Tibial nerve (tissue), 4 donors: ENCODE data around the gene SFI1. TPM values are rescaled to one million over a fixed set of nuclear protein-coding genes. Genes with fewer than 3 reads are reported as not detected.

Experiments used
- DNase-seq, 2 donors: peaks; one replicate each; pipeline ENCODE4 v3.0.0-alpha.2; 2019; ENCODE audit warnings: low spot score in 2 of 2
- H3K27ac ChIP-seq, 4 donors: fragments of 200-600 bp; sonication (generic) in 3 of 4; one replicate each; pipeline ENCODE4 v1.5.1; 2017 to 2019; ENCODE audit warnings: mild to moderate bottlenecking in 1 of 4
- H3K27me3 ChIP-seq, 2 donors: fragments of 200-600 bp; sonication (generic) in 1 of 2; one replicate each; pipeline versions ENCODE4 v1.5.1 to v1.6.0; 2017 to 2019
- H3K36me3 ChIP-seq, 3 donors: fragments of 200-600 bp; sonication (generic); one replicate each; pipeline ENCODE4 v1.5.1; 2018 to 2019
- H3K4me1 ChIP-seq, 4 donors: fragments of 200-600 bp; sonication (generic) in 3 of 4; one replicate each; pipeline ENCODE4 v1.5.1; 2017 to 2019
- H3K4me3 ChIP-seq, 4 donors: fragments of 200-600 bp; sonication (generic) in 3 of 4; one replicate each; pipeline ENCODE4 v1.5.1; 2017 to 2019; ENCODE audit warnings: mild to moderate bottlenecking in 1 of 4, moderate library complexity in 1 of 4
- H3K9me3 ChIP-seq, 4 donors: fragments of 200-600 bp; sonication (generic) in 3 of 4; one replicate each; pipeline ENCODE4 v1.5.1; 2017 to 2019
- EP300 ChIP-seq, 2 donors: sonication (generic); formaldehyde crosslinking; IDR thresholded peaks; one replicate each; pipeline ENCODE4 v1.6.1; 2017; ENCODE audit warnings: antibody characterized with exemption in 2 of 2, mild to moderate bottlenecking in 1 of 2
- POLR2A ChIP-seq, 2 donors: fragments of 450-650 bp; IDR thresholded peaks; one replicate each; pipeline ENCODE4 v1.6.1; 2017; ENCODE audit warnings: antibody characterized with exemption in 2 of 2, mild to moderate bottlenecking in 2 of 2, moderate library complexity in 2 of 2
- WGBS, 2 donors: methylation state at CpG; one replicate each; pipeline ENCODE4 v1.1.5; 2018; 5-methylcytosine and 5-hydroxymethylcytosine counted together
- total RNA-seq, 4 donors: library from RNA; depleted of rRNA; stranded (reverse); fragments of >200 nt; gene quantifications; one replicate each; pipeline ENCODE4 v1.1.0, GENCODE V29; 2016
- TF ChIP-seq, protein P1 (sequence below), 5 experiments: fragments of 200-600 bp in 3 of 5; fragments of 450-650 bp in 2 of 5; sonication (generic) in 3 of 5; IDR thresholded peaks; one replicate each; pipeline ENCODE4 v1.5.1; 2016 to 2019; ENCODE audit warnings: antibody characterized with exemption in 5 of 5, mild to moderate bottlenecking in 3 of 5, moderate library complexity in 2 of 5

Gene SFI1
- total RNA-seq, 4 donors from 2014 or later = 30.4 to 66.9 (median 49.5) TPM

DNA sequence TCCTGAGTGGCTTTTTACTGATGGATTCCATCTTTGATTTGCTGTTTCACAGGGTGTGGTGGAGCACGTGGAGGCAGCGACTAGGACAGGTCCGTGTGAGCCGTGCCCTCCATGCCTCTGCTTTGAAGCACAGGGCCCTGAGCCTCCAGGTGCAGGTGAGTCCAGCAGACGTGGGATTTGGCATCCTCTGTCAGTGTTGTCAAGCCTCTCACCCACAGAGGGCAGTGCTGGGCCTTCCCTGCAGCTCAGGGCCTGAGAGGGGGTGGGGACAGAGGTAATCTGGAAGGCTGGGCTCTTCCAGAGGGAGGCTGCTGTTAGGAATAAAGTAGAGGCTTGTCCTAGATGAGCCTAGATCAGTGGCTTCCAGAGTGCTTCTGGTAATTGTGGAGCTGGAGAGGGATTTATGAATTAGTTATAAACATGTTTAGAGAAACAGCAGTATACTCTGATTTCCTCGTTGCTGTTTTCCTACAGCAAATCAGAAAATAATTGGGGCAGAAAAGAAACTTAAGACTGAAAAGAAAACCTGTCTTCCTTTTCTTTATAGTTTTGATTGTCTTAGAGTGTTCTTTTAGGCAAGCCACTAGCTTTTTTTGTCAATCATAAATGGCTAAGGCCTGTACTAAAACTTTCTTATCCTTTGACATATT, 65.0 kb downstream of the SFI1 start:
- no peaks in the 10 kb centered on the region for H3K27me3 ChIP-seq
- no peaks in the 10 kb centered on the region for H3K9me3 ChIP-seq
- DNase-seq = peak in 1 of 2 donors; percentile 54
- no peaks in the 10 kb centered on the region for H3K4me1 ChIP-seq
- H3K4me3 ChIP-seq = no peak overlapping the region
- peaks cover 0 to 55% (median 0%) of the 10 kb centered on the region in 3 donors for H3K36me3 ChIP-seq
- H3K27ac ChIP-seq = no peak overlapping the region
- TF ChIP-seq POLR2A (IDR thresholded peaks at IDR 0.05) = no peak
- TF ChIP-seq EP300 (IDR thresholded peaks at IDR 0.05) = no peak
- TF ChIP-seq, protein P1, sequence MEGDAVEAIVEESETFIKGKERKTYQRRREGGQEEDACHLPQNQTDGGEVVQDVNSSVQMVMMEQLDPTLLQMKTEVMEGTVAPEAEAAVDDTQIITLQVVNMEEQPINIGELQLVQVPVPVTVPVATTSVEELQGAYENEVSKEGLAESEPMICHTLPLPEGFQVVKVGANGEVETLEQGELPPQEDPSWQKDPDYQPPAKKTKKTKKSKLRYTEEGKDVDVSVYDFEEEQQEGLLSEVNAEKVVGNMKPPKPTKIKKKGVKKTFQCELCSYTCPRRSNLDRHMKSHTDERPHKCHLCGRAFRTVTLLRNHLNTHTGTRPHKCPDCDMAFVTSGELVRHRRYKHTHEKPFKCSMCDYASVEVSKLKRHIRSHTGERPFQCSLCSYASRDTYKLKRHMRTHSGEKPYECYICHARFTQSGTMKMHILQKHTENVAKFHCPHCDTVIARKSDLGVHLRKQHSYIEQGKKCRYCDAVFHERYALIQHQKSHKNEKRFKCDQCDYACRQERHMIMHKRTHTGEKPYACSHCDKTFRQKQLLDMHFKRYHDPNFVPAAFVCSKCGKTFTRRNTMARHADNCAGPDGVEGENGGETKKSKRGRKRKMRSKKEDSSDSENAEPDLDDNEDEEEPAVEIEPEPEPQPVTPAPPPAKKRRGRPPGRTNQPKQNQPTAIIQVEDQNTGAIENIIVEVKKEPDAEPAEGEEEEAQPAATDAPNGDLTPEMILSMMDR (IDR thresholded peaks at IDR 0.05) = peak; percentile 34 to 60 (median 47)
- WGBS, 2 donors = 37 to 45% methylated on average over 6 of the region's 6 CpGs

DNA sequence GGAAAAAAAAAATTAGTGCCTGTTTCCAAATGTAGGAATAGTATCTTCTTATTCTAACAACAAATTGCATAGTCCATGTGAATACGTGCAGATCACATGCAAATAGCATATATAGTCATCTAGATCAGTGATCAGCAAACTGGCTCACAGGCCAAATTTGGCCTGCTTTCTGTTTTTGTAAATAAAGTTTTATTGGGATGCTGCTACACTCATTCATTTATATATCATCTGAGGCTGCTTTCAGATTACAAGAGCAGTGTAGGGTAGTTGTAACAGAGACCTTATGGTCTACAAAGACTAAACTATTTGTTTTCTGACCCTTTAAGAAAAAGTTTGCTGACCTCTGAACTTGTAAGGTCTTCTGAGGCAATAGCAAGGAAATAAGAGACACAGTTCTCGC, 65.6 kb downstream of the SFI1 start:
- Histone ChIP-seq H3K4me3 (no peak overlapping the region), H3K4me1 (no peaks in the 10 kb centered on the region), H3K27me3 (no peaks in the 10 kb centered on the region), H3K27ac (no peak overlapping the region), H3K36me3 (peaks cover 0 to 57% (median 0%) of the 10 kb centered on the region in 3 donors), H3K9me3 (no peaks in the 10 kb centered on the region)
- DNase-seq = no peak
- WGBS, 2 donors = 80 to 88% methylated on average over 2 of the region's 2 CpGs
- no peak for TF ChIP-seq POLR2A (IDR thresholded peaks at IDR 0.05)
- TF ChIP-seq, protein P1 (IDR thresholded peaks at IDR 0.05) = no peak
- TF ChIP-seq EP300 (IDR thresholded peaks at IDR 0.05) = no peak

DNA sequence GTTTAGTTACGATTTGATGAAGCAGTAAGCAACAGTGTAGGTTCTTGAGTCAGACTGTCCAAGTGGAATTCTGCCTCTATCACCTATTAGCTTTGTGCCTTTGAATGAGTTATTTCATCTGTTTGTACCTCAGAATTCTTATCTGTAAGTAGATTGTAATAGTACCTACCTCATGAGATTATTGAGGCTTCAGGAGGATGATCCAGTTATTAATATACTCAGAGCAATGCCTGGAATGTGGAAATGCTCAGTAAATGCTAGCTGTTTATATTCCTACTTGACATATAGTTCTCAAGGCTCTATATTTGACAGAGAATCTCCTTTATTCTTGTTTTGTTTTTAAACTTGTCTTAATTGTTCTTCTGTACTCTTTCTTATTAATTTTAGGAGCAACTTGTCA, 70.1 kb downstream of the SFI1 start:
- TF ChIP-seq POLR2A (IDR thresholded peaks at IDR 0.05) (no peak), EP300 (IDR thresholded peaks at IDR 0.05) (no peak)
- TF ChIP-seq, protein P1 (IDR thresholded peaks at IDR 0.05) = no peak
- no peak overlapping the region for H3K27ac ChIP-seq
- H3K4me1 ChIP-seq = no peaks in the 10 kb centered on the region
- no peak overlapping the region for H3K4me3 ChIP-seq
- no peaks in the 10 kb centered on the region for H3K9me3 ChIP-seq
- H3K36me3 ChIP-seq = peaks cover 0 to 38% (median 0%) of the 10 kb centered on the region in 3 donors
- DNase-seq = no peak
- no peaks in the 10 kb centered on the region for H3K27me3 ChIP-seq
- WGBS, 2 donors = 91 to 97% methylated on average over 1 of the region's 1 CpG

DNA sequence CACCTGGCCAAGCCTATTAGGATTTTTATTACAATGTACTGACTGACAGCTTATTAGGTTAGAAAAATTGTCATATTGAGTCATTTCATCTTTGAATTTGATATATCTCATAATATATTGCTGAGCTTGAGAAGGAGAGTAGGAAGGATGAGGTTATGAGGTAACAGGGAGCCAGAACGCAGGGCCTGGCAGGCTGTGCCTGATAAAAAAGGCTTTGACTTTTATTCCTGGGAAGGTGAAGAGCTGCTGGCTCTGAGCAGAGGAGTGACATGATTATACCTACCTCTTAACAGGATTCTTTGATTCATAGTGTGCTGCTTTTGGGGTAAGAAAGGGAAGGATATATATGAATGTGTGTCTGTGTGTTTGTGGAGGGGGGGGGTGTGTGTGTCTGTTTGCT, 70.9 kb downstream of the SFI1 start:
- 97 to 100% methylated on average over 1 of the region's 1 CpG for WGBS, 2 donors
- Histone ChIP-seq H3K4me1 (no peaks in the 10 kb centered on the region), H3K9me3 (no peaks in the 10 kb centered on the region), H3K27me3 (no peaks in the 10 kb centered on the region), H3K36me3 (peaks cover 0 to 36% (median 0%) of the 10 kb centered on the region in 3 donors), H3K4me3 (no peak overlapping the region), H3K27ac (no peak overlapping the region)
- no peak for DNase-seq
- TF ChIP-seq, protein P1 (IDR thresholded peaks at IDR 0.05) = no peak
- TF ChIP-seq EP300 (IDR thresholded peaks at IDR 0.05) (no peak), POLR2A (IDR thresholded peaks at IDR 0.05) (no peak)

DNA sequence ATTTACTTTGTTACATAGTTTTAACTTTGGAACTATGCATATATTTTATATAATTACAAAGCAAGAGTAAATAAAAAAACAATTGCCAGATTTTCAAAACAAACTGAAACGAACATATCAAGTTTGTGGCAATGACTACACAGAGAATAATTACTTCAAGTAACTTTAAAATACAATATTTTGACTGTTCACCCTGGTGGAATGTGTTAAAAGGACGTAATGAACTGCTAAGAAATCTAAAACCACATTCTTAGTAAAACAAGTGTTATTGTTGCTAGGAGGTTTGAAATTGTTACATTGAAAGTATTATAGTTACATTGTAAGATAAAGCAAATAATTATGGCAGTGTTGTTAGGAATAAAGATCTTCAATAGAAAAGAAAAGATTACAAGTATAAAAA, 71.4 kb downstream of the SFI1 start:
- WGBS, 2 donors = 58 to 60% methylated on average over 2 of the region's 2 CpGs
- no peak overlapping the region for H3K4me3 ChIP-seq
- no peaks in the 10 kb centered on the region for H3K9me3 ChIP-seq
- peaks cover 0 to 36% (median 0%) of the 10 kb centered on the region in 3 donors for H3K36me3 ChIP-seq
- no peaks in the 10 kb centered on the region for H3K27me3 ChIP-seq
- H3K4me1 ChIP-seq = no peaks in the 10 kb centered on the region
- no peak overlapping the region for H3K27ac ChIP-seq
- DNase-seq = no peak
- TF ChIP-seq, protein P1 (IDR thresholded peaks at IDR 0.05) = no peak
- TF ChIP-seq POLR2A (IDR thresholded peaks at IDR 0.05) (no peak), EP300 (IDR thresholded peaks at IDR 0.05) (no peak)
